NCI-H2196 (cell line): ENCODE data around the gene KCNN2.

Experiments used
- DNase-seq: peaks from one replicate; lab custom pipeline; 2025; ENCODE audit not compliant: unreplicated experiment; lab: John Stamatoyannopoulos, UW

The KCNN2 gene

DNA sequence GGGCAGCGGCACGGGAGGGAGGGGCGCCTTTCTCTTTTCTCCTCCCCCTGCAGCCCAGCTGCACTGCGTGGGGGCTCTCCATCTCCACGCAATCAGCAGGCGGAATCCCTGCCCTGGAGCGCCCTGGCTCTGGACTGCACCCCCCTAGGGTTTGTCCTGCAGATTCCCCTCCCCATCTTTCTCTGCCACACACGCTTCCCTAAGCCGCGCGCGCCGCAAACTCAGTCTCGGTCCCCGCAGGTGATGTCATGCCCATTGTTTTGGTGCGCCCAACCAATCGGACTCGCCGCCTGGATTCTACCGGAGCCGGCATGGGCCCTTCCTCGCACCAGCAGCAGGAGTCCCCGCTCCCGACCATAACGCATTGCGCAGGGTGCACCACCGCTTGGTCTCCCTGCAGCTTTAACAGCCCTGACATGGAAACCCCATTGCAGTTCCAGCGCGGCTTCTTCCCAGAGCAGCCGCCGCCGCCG, at the start of gene KCNN2:
TSS of gene KCNN2 (plus strand) at position 347 of the 473 bp plus-strand sequence. CDS start at position 417, 70 bp downstream.
- DNase-seq: no peak

DNA sequence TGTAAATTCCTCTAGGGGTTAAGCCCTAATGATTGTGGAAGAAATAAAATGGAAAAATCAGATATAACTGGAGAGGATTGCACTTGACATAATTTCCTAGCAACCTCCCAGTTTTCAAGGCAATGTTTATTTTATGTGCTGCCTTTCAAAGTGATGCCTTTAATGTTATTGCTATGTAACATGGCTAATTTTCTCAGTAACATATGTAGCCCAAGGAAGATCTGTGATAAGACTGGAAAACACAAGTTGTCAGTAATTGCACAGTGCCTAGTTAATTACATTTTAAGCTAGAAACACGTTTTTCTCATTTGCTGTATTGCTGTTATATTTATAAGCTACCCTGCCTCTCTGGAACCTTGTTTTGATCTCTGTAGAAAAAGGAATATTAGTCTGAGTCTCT, 49.2 kb upstream of the KCNN2 start:
- DNase-seq: no peak

DNA sequence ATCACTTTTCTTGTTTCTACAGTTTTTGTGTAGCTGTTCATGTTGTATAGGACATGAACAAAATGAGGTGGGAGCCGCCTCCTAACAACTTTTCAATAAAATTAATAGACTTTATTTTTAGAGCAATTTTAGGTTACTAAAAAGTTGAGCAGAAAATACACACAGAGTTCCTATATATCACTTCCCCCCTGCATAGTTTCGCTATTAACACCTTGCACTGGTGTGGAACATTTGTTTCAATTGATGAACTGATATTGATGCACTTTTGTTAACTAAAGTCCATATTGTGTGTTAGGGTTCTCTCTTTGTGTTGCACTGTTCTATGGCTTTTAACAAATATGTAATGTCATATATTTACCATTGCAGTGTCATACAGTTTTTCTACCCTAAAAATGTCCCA, 47.8 kb upstream of the KCNN2 start:
- DNase-seq: no peak

DNA sequence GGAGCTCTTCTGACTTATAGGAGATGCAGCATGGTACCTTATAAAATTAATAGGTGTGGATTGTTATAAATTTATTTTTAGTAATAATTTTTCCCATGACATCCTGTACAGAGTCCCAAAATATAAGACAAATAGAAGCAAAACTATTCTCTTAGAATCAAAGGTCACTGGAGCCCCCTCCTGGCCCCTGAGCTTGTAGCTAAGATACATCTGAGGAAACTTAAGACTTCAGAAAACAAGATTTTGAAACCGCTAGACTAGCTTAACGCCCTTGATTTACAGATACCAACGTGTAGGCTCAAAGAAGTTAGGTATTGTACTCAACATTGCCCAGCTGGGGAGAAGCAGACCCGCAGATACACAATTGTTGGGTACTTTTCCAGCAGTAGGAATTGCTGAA, 45.7 kb upstream of the KCNN2 start:
- no peak for DNase-seq

DNA sequence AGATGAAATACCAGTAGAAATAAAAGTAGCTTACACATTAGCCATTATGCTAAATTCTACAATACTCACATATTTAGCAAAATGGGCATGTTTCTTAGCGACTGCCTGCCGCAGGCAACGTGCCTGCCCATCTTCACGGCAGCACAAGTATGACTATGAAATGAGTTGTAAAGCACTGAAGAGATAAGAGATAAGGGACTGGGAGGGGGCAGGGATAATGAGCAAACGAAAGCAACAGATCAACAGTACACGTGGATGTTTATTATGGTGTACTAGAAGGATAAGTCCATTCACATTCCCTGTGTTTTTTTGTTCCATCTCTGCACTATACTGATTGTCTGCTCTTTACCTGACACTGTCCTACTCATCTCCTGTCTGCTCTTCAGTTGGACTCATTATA, 44.1 kb upstream of the KCNN2 start:
- no peak for DNase-seq

DNA sequence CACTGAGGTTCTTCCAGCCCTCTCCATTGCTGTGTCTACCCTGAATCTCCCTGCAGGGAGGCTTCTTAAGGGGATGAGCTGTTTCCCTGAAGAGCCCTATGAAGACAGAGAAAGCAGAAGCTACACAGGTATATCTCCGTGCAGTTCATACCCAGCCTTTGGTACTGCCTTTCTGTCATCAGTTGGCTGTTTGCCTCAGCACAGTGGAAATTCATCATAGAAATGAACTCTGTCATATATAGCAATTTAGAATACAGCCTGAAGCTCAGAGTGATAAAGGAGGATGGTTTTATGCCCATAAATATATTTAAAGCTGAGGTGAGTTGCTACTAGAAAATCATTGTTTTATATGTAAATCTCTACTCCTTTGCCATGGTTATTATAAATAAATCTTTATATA, 42.6 kb upstream of the KCNN2 start:
- no peak for DNase-seq

DNA sequence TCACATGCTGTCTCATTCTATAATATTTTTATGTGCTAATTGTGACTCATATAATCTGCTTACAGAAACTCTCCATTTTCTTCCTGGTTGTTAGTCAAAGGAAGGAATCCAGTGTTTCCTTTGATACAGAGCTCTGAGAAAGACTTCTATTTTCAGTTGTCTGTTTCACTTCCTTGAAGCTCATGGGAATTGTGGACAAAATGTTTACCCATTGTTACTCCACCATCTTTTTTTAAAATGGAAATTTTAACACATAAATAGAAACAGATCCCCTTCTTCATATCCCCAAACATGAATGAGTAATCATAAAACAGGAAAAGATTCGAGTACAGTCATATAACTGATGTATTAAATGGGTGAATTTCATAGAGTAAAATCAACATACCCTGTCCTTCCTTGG, 42.0 kb upstream of the KCNN2 start:
- no peak for DNase-seq

DNA sequence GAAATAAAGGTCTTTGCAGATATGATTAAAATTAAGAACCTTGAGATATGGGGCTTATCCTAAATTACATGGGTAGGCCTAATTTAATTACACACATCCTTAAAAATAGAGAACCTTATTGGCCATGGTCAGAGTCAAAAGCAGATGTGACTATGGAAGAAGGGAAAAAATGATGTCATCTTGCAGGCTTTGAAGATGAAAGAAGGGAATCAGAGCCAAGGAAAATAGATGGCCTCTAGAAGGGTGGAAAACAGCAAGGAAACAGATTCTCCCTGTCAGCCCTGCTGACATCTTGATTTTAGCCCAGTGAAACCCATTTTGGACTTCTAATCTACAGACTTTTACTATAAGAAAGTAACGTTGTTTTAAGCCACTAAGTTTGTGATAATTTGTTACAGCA, 37.6 kb upstream of the KCNN2 start:
- no peak for DNase-seq

DNA sequence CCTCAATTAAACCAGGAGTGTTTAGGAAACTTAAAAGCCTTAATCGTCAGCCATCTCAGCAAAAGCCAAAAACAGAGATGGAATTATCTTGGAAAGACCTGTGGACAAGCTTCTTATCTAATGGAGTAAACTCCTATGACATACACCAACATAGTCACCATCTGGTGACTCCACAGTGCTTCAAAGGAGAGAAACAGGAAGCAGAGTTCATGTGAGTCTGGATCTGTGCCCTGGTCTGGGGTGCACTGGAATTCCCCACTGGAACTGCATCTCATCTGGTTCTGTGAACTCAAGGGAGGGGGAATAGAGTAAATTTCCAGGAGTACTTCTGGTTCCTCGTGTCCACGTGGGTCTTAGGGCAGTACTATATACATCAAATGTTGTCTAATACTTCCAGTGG, 36.3 kb upstream of the KCNN2 start:
- DNase-seq: no peak

DNA sequence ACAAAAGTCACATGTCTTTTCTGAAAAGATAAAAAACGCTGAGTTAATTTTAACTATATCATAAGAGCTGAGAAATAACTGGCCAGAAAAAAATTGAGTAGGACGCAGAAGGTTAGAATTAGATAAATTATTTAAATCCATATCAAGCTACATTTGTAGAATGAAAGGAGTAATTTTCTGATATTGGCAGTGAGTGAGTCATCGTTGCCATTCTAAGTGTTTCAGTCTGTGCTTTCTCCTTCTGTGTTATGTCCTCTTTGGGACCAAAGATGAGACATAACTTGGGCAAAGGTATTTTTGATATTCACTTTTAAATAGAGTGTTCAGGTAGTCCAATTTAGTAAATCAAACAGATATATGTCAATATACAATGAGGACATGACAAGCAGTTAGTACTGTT, 34.4 kb upstream of the KCNN2 start:
- DNase-seq: no peak

DNA sequence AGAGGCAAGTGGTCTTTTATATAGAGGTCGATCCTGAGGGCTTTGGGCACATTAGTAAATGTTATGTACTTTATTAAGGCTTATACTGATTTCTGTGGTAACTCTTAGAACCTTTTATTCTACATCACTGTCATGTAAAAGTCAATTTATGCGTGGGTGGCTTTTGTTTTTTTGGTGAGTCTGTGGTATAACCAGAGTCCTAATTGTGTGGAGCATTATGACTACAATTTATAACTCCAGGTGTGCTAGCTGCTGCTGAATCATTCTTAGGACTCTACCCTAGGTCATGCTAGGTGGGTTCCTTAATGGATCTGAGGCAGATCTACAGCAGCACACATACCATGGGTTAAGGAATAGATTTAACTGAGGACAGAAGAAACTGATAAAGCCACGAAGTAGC, 33.9 kb upstream of the KCNN2 start:
- DNase-seq: no peak

DNA sequence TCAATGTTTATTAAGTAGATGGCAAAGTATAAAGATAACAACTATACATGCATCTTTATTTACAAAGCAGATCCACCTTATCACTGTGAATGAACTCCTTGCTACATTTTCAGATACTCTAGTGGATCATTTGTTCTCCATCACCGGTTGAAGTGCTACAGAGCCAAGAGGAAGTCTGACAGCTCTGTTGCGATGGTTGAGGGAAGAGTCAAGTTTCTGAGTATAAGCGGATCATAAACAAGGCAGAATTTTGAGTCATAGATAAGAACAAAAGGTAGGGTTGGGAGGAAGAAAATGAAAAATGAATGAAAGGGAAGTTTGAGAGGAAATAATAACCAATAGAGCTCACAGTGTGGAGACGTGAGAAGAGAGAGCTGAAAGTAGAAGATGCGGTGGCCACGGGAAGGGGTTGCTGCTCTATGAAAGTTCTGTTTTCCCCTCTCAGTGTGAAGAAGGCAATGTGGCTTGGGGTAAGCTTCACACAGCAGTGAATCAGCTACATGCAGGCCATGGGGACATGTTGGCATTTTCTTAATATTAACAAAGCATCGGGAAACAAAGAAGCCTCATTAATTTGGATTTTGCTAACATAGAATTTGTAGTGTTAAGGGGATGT, 30.8 kb upstream of the KCNN2 start:
- no peak for DNase-seq

DNA sequence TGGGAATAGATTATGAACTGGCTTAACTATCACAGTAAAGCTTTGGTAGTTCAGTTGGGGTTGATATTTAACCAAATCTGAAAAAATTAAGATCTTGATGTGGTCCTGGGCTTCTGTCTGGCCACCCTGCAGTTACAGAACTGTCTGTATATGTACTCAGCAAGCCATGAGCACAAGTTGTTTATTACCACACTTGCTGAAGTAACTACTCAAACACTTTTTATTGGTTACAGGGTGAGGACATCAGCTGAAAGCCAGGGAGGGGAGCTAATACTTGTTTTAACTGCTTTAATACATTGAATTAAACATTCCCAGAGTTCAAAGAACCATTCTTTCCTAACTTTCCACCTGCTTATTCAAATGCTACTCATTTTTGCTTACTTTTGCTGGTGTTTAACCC, 29.4 kb upstream of the KCNN2 start:
- DNase-seq: no peak

DNA sequence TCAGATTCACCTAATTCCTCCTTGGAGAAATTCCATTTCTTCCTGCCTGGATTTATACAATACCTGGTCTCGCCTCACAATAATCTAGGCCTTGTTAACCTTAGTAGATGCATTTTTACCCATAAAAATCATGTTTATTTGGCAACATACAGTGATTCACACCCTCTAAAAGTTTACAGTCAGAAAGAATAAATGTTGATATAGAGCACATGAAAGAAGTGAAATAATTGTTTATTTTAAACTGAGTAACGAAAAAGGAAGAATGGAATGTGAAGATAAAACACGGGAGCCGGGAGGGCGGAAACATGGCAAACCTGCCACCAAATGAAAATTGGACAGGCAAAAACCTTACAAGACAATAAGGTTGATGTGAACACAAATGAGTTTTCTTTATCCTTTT, 28.9 kb upstream of the KCNN2 start:
- no peak for DNase-seq

DNA sequence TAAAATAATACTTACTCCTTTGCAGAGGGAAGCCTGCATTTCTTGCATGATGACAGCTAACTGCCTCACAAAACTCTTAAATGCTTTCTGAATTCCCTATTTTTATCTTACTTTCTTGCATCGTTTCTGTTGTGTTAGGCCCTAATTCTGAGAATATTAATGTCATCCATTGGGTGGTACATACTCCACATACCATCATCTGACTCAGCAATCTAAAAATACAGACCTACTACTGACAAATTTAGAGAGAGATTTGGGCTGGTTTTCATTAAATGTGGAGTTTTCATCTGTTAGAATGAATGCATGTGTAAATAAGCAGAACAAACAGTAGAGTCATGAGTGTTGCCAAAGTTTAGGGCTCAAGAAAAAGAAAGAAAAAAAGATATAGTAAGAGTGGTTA, 26.5 kb upstream of the KCNN2 start:
- DNase-seq: no peak

DNA sequence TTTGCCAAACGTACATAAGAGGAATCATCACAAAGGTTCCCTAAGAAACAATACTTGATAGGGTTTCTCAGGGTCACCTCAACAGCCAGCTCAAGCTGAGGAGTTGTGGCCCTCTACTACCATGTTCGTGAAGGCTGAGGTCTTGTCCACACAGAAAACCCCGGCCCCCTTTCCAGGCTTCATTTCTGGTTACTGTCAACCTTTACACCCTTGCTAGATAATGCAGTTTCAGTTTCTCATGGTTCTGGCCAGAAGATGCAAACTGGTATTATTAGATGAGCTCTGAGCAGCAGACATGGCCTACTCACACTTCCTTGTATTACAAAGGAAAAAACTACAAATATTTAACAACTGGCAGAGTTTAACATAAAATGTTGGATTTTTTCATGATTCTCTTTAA, 22.8 kb upstream of the KCNN2 start:
- DNase-seq: no peak

DNA sequence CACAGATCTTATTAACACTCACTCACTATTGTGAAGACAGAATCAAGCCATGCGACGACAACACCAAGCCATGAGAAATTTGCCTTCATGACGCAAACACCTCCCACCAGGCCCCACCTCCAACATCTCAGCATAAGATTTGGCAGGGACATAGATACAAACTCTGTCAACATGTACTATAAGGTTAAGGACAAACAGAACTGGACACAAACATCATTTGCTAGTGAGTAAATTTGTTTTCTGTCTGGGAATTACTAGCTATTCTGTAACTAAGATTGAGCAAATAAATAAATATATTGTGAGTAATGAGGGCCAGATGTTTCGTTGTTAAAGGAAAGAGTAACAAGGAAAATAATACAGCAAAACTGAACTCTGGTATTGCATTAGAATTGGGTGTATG, 15.7 kb upstream of the KCNN2 start:
- DNase-seq: no peak

DNA sequence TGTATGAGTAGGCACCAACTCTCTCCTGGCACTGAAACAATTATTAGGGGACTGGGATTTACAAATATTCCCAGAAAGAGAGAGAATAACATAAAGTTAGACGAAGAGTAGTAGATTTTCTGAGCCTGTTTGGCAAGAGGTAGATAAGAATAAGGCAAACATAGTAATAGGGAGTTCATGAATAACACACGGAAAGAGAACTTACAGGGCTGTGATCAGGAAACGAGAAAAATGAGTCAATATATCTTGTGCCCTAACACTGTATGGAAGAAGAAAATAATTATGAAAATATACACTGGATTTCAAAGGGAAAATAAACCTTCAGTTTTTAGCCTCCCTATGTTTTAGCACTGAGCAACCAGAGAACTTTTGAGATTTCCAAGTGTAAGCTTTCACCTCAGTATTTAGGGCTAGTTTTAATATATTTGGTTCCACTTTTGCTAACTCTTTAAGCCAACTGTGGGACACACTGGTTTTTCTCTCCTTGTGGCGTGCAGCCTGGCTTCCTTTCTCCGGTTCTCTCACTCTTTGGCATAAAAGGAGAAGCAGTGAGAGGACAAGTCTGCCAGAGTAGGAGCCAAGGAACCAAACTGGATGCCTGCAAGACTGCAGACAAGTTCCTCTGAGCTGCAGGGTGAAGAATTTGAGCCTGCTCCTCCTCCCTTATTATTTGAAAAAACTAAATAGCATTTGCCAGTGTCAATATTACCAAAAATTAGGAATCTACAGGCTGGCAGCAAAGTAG, 6.6 kb upstream of the KCNN2 start:
- DNase-seq: no peak

DNA sequence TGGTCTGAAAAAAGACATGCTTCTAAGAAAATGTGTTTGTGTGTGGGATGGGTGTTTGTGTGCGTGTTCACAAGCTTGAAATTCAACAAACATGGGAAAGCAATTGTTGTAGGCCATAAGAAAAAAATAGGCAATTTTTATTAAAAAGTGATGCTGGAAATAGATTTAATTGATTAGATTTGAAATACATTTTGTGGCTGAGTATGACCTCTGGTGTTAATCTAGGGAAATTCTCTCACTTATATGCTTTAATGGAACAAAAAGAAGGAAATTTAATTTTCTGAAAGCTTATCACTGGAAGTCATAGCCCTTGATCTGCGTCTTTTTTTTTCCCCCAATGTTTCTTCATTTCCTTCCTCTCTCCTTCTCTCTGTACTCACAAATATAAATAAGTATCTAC, 3.5 kb upstream of the KCNN2 start:
- no peak for DNase-seq

DNA sequence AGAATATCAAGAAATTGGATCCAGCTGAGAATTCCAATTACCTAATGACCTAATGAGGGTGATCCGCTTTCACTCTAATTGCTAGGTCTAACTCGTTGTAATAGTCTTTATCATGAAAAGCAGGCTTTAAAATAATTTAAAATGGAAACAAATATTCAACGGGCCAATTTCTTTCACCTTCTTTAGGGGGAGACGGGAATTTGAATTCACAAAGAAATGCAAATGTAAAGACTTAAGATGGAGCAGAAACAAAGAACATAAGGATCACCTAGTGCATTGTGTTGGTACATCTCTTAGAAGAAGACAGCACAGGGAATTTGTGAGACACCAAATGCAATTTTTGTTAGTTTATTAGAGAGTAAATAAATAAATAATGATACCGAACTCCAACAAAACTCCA, 1.5 kb upstream of the KCNN2 start:
- DNase-seq: no peak

DNA sequence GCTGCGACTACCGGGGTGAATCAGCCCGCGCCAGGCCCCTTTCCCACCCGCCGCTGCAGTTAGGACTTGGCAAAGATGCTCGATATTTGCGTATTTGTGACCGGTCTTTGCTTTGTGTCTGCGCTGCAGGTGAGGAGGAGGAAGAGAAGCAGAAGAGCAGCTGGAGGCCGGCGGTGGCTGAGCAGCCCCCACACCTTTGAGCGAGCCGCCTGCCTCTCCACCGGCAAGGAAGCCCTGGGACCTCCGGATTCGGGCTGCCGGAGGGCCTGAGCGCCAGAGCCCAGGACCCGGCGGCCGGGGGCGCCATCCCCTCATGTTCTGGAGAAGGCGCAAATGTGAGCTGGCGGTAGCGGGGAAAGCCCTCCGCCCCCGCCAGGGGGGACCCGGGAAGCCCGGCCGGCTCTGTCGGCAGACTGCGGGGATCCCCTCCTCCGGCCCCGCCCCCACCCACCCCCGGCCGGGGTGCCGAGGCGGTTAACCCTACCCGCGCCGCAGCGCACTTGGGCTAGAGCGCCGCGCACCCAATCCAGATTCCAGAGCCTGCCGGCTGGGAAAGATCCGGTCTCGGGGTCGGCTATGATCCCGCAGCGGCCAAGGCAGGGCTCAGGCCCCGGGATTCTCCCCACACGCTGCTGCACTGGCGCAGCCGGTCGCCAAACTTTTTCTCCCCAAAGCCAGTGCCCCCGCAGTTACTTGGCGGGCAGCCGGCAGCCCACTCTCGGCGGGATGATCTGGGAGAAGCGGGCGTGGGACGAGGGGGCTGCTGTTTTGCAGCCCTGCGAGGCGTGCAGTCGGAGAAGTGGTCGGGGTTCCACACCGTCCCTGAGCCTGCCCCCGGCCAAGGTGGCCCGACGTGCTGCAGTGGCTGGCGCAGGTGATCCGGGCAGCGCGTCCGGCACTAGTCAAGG, 800 bp upstream of the KCNN2 start:
- no peak for DNase-seq
